D721Med (cell line): ENCODE results near the gene GLDC.

Experiments used
- DNase-seq: peaks from one replicate; pipeline ENCODE4 v3.0.0; 2011; ENCODE audit warnings: low spot score; ENCODE audit not compliant: insufficient read length
- FAIRE-seq: peaks from 2 replicates; lab custom pipeline; 2011; peaks lifted over from hg19 to GRCh38; lab: Jason Lieb, UNC
- CTCF ChIP-seq: IDR thresholded peaks from 2 replicates; pipeline ENCODE4 v1.5.1; 2012; ENCODE audit warnings: mild to moderate bottlenecking, control low read depth; ENCODE audit not compliant: insufficient read depth; ENCODE audit errors: missing control alignments

Gene GLDC

GRCh38 chr9:6673326-6674025 is 27.9 kb upstream of the GLDC start:
- FAIRE-seq (no peak), DNase-seq (no peak)
- TF ChIP-seq CTCF: no peak

GRCh38 chr9:6672118-6672517 is 26.6 kb upstream of the GLDC start:
- FAIRE-seq: no peak
- no peak for DNase-seq
- TF ChIP-seq CTCF: no peak

DNA sequence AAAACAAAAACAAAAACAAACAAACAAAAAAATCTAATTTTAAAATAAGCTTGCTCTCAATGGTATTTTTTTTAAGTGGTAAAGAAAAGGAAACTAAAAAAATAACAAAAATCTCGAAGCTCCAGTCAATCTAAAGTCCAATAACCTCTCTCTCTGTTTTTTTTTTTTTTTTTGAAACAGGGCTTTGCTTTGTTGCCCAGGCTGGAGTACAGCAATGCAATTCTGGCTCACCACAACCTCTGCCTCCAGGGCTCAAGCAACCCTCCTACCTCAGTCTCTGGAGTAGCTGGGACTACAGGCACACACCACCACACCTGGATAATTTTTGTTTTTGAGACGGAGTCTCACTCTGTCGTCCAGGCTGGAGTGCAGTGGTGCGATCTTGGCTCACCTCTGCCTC is 25.9 kb upstream of the GLDC start:
- TF ChIP-seq CTCF: no peak
- no peak for DNase-seq
- no peak for FAIRE-seq

GRCh38 chr9:6669881-6670280 is 24.4 kb upstream of the GLDC start:
- FAIRE-seq (peak; percentile 53), DNase-seq (no peak)
- no peak for TF ChIP-seq CTCF

- FAIRE-seq: no peak
- peak; percentile 65 for DNase-seq
Observed at GRCh38 chr9:6667633-6668280, 22.2 kb upstream of the GLDC start.

GRCh38 chr9:6667080-6667479 is 21.6 kb upstream of the GLDC start:
- no peak for DNase-seq
- TF ChIP-seq CTCF: no peak
- no peak for FAIRE-seq

More at GRCh38 chr9:6667633-6668280, 22.2 kb upstream of the GLDC start:
- peak; percentile 58 for TF ChIP-seq CTCF

GRCh38 chr9:6665628-6666027 is 20.1 kb upstream of the GLDC start:
- no peak for DNase-seq
- no peak for TF ChIP-seq CTCF
- FAIRE-seq: no peak
